WTC11 (cell line): ENCODE data around the gene CLEC16A. TPM values are rescaled to one million over a fixed set of nuclear protein-coding genes. Genes with fewer than 3 reads are reported as not detected.

Source experiments
- ARID4B ChIP-seq: sonication (generic); formaldehyde crosslinking; IDR thresholded peaks from 2 replicates; pipeline ENCODE4 v1.8.0; 2023; ENCODE audit warnings: missing genetic modification reagents, mild to moderate bottlenecking, borderline replicate concordance
- ATF3 ChIP-seq: sonication (generic); formaldehyde crosslinking; conservative IDR thresholded peaks from 2 replicates; pipeline ENCODE4 v1.8.1; 2022; ENCODE audit warnings: mild to moderate bottlenecking, missing genetic modification reagents
- ESRRA ChIP-seq: sonication (generic); formaldehyde crosslinking; IDR thresholded peaks from 2 replicates; pipeline ENCODE4 v1.8.1; 2022; ENCODE audit warnings: mild to moderate bottlenecking, missing genetic modification reagents, borderline replicate concordance
- KAT7 ChIP-seq: sonication (generic); formaldehyde crosslinking; IDR thresholded peaks from 2 replicates; pipeline ENCODE4 v1.8.1; 2023; ENCODE audit warnings: missing genetic modification reagents, mild to moderate bottlenecking, borderline replicate concordance
- MXD4 ChIP-seq: fragments of 250-450 bp; sonication (Bioruptor Pico); IDR thresholded peaks from 2 replicates; pipeline ENCODE4 v1.8.0; 2021; ENCODE audit warnings: mild to moderate bottlenecking, moderate library complexity, borderline replicate concordance
- MYBL2 ChIP-seq: sonication (generic); formaldehyde crosslinking; IDR thresholded peaks from 2 replicates; pipeline ENCODE4 v1.8.1; 2023; ENCODE audit warnings: mild to moderate bottlenecking, moderate library complexity, missing genetic modification reagents
- NR2C2 ChIP-seq: sonication (generic); formaldehyde crosslinking; IDR thresholded peaks from 2 replicates; pipeline ENCODE4 v1.8.0; 2022; ENCODE audit warnings: mild to moderate bottlenecking, missing genetic modification reagents
- PREB ChIP-seq: sonication (generic); formaldehyde crosslinking; IDR thresholded peaks from 2 replicates; pipeline ENCODE4 v1.8.1; 2022; ENCODE audit warnings: mild to moderate bottlenecking, missing genetic modification reagents, moderate library complexity, borderline replicate concordance
- ZNF263 ChIP-seq: sonication (generic); formaldehyde crosslinking; IDR thresholded peaks from 2 replicates; pipeline ENCODE4 v1.8.1; 2022; ENCODE audit warnings: low read depth, mild to moderate bottlenecking, moderate library complexity, missing genetic modification reagents
- ZNF532 ChIP-seq: fragments of 250-450 bp; sonication (Bioruptor Pico); IDR thresholded peaks from 2 replicates; pipeline ENCODE4 v1.9.0; 2021; ENCODE audit warnings: mild to moderate bottlenecking, borderline replicate concordance
- total RNA-seq: library from RNA; stranded (reverse); gene quantifications from 3 replicates; pipeline ENCODE4 v1.2.3, GENCODE V29; 2021
- TF ChIP-seq, protein P1 (sequence below): fragments of 250-450 bp; sonication (Bioruptor Pico); IDR thresholded peaks from 2 replicates; pipeline ENCODE4 v2.1.2; 2022; ENCODE audit warnings: mild to moderate bottlenecking, moderate library complexity
- TF ChIP-seq, protein P2 (sequence below): sonication (generic); formaldehyde crosslinking; IDR thresholded peaks from 2 replicates; pipeline ENCODE4 v1.8.1; 2023; ENCODE audit warnings: mild to moderate bottlenecking, missing genetic modification reagents, moderate library complexity

Gene CLEC16A
- total RNA-seq, 1 experiment from 2014 or later = 14.4 TPM

- TF ChIP-seq ESRRA (no peak), NR2C2 (CRISPR knock-in tag) (no peak), ZNF263 (CRISPR knock-in tag) (no peak), ARID4B (CRISPR knock-in tag) (no peak), MXD4 (no peak), MYBL2 (CRISPR knock-in tag) (no peak), ATF3 (CRISPR knock-in tag) (no peak), KAT7 (CRISPR knock-in tag) (no peak), ZNF532 (CRISPR knock-in tag) (no peak), PREB (CRISPR knock-in tag) (no peak)
- TF ChIP-seq, protein P1, sequence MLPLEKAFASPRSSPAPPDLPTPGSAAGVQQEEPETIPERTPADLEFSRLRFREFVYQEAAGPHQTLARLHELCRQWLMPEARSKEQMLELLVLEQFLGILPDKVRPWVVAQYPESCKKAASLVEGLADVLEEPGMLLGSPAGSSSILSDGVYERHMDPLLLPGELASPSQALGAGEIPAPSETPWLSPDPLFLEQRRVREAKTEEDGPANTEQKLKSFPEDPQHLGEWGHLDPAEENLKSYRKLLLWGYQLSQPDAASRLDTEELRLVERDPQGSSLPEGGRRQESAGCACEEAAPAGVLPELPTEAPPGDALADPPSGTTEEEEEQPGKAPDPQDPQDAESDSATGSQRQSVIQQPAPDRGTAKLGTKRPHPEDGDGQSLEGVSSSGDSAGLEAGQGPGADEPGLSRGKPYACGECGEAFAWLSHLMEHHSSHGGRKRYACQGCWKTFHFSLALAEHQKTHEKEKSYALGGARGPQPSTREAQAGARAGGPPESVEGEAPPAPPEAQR (CRISPR knock-in tag) = no peak
- TF ChIP-seq, protein P2, sequence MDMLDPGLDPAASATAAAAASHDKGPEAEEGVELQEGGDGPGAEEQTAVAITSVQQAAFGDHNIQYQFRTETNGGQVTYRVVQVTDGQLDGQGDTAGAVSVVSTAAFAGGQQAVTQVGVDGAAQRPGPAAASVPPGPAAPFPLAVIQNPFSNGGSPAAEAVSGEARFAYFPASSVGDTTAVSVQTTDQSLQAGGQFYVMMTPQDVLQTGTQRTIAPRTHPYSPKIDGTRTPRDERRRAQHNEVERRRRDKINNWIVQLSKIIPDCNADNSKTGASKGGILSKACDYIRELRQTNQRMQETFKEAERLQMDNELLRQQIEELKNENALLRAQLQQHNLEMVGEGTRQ = no peak
Measured at GRCh38 chr16:11151885-11152629, 207.7 kb downstream of the CLEC16A start (continued).
